ENCODE results near the gene DESI1. TPM values are rescaled to one million over a fixed set of nuclear protein-coding genes. Genes with fewer than 3 reads are reported as not detected.

Gene DESI1
- total RNA-seq, 1 experiment from 2014 or later, result 40.8 TPM

DNA sequence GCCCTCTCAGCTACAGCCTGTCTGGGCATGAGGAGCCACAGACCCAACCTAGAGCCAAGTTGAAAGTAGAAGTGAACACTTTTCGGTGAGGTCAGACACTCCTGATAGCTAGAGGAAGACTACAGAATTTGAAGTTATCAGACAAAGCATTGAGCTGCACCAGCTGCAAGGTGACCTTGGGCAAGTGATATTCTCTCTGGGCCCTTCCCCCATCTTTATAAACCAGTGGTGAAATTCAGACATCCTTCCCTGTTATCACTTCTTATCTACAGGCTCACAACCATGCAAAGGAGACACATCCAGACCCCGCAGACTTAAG lies 23.2 kb downstream of the DESI1 start:
- Histone ChIP-seq H4K20me1 (ENCODE audit: insufficient read depth) (no peaks in the 10 kb centered on the region), H3K36me3 (ENCODE audit: control insufficient read depth in 1 of 2, insufficient read depth in 2 of 2, low read length in 2 of 2) (peaks cover 2 to 4% of the 10 kb centered on the region in 2 experiments; a peak in 3 of 4 replicates), H3K9ac (ENCODE audit: low read length) (peak overlapping the region; percentile 18; the same call in 1 of the 2 replicates), H3K4me3 (replicated peaks in 1 of 2; ENCODE audit: low read depth in 1 of 2, low read length in 2 of 2) (no peak overlapping the region), H3K79me2 (ENCODE audit: insufficient read depth, low read length) (no peaks in the 10 kb centered on the region), H3K9me3 (ENCODE audit: control insufficient read depth in 1 of 2, insufficient read depth in 1 of 2, low read depth in 1 of 2, low read length in 2 of 2) (no peaks in the 10 kb centered on the region), H3K27me3 (ENCODE audit: insufficient read depth, low read length) (no peaks in the 10 kb centered on the region), H3K4me1 (ENCODE audit: control insufficient read depth in 1 of 2, insufficient read depth in 2 of 2, low read length in 2 of 2) (peaks cover 0 to 11% of the 10 kb centered on the region in 2 experiments; a peak in 2 of 4 replicates), H3K4me2 (ENCODE audit: low read length) (no peak overlapping the region), H2AFZ (ENCODE audit: low read depth, low read length, poor library complexity, severe bottlenecking) (no peak overlapping the region), H3K9me2 (ENCODE audit: insufficient read depth) (no peaks in the 10 kb centered on the region), H3K27ac (ENCODE audit: low read depth, low read length) (no peak overlapping the region)
- no peak for TF ChIP-seq RAD21 (IDR thresholded peaks at IDR 0.05; ENCODE audit: low read depth)
- no peak for TF ChIP-seq POLR2A (IDR thresholded peaks at IDR 0.05; ENCODE audit: borderline replicate concordance, extremely low read depth, insufficient read depth, insufficient read length)
- TF ChIP-seq SIN3A (IDR thresholded peaks at IDR 0.05; ENCODE audit: low read depth), result no peak
- TF ChIP-seq, protein P1, sequence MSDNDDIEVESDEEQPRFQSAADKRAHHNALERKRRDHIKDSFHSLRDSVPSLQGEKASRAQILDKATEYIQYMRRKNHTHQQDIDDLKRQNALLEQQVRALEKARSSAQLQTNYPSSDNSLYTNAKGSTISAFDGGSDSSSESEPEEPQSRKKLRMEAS (IDR thresholded peaks at IDR 0.05), result no peak
- TF ChIP-seq ZFX (IDR thresholded peaks at IDR 0.05), result no peak
- no peak for TF ChIP-seq EGR1 (IDR thresholded peaks at IDR 0.05; ENCODE audit: low read depth)
- TF ChIP-seq EZH2phosphoT487 (IDR thresholded peaks at IDR 0.05; ENCODE audit: borderline replicate concordance), result no peak
- TF ChIP-seq CTCF (IDR thresholded peaks at IDR 0.05 in 2 of 3, conservative IDR thresholded peaks at IDR 0.05 in 1 of 3; ENCODE audit: borderline replicate concordance in 1 of 3, insufficient read depth in 1 of 3, low read depth in 2 of 3, low read length in 2 of 3), result no peak
- TF ChIP-seq EZH2 (IDR thresholded peaks at IDR 0.05), result no peak
- TF ChIP-seq, protein P2, sequence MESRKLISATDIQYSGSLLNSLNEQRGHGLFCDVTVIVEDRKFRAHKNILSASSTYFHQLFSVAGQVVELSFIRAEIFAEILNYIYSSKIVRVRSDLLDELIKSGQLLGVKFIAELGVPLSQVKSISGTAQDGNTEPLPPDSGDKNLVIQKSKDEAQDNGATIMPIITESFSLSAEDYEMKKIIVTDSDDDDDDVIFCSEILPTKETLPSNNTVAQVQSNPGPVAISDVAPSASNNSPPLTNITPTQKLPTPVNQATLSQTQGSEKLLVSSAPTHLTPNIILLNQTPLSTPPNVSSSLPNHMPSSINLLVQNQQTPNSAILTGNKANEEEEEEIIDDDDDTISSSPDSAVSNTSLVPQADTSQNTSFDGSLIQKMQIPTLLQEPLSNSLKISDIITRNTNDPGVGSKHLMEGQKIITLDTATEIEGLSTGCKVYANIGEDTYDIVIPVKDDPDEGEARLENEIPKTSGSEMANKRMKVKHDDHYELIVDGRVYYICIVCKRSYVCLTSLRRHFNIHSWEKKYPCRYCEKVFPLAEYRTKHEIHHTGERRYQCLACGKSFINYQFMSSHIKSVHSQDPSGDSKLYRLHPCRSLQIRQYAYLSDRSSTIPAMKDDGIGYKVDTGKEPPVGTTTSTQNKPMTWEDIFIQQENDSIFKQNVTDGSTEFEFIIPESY (IDR thresholded peaks at IDR 0.05; ENCODE audit: extremely low read depth, insufficient replicate concordance, low read length), result no peak
- ChIA-PET CTCF (interaction anchor here (0.8 to 2.1 kb wide), 5 partner anchors 9 to 194 kb away, joined by 3 to 10 read pairs (median 6); partner anchors contain the start of gene POLR3H), POLR2A (interaction anchor here (0.6 kb wide), 1 partner anchor 32 kb away, joined by 4 read pairs; no protein-coding TSS in a partner anchor), RAD21 (ENCODE audit: low non-redundant PET in 1 of 2, low total read pairs in 2 of 2, uncharacterized antibody in 2 of 2, unreplicated experiment in 2 of 2) (interaction anchor here in 1 of 2 experiments (0.7 kb wide), 1 partner anchor 44 kb away, joined by 3 read pairs; no protein-coding TSS in a partner anchor)
- no TSS peak for BruUV-seq (replicated peaks)
- ATAC-seq (peak; percentile 2; the same call in 1 of the 2 replicates), DNase-seq (ENCODE audit: low read depth, low spot score) (no peak)
- intact Hi-C loops (cut with micrococcal nuclease), result loop anchor here (1.0 to 5.0 kb wide), 3 partner anchors 45 to 195 kb away; no protein-coding TSS in a partner anchor

All from HCT116 (cell line).